GM18517 (cell line): ENCODE results near the gene FAM53A.

Experiments used
- ATAC-seq: cut with Tn5 transposase; IDR thresholded peaks from one replicate; pipeline ENCODE4 v1.9.1; 2021; ENCODE audit warnings: mild to moderate bottlenecking, moderate library complexity; ENCODE audit not compliant: unreplicated experiment

FAM53A gene

DNA sequence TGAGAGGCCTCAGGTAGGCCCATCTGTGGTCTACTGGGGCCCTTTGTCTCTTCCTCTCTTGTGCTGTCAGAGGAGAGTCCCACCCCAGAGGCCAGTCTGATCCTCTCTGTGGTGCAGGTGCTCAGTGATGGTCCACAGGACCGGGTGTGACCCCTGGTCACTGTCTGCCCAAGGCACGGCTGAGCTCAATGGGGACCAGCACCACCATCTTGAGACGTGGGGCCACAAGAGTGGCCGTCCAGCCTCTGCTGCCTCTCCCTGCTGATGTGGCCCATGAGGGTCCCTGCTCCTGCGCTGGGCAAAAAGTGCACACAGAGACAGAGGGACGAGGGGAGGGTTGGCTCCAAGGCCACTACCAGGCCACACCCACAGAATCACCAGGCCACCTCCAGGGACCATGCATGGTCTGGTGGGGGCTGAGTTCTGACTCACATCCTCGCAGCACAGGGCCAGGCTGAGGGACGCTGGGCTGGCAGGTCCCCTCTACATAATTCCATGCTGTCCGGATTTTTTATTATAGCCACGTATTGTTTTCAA is 88.3 kb downstream of the FAM53A start:
- no peak for ATAC-seq

DNA sequence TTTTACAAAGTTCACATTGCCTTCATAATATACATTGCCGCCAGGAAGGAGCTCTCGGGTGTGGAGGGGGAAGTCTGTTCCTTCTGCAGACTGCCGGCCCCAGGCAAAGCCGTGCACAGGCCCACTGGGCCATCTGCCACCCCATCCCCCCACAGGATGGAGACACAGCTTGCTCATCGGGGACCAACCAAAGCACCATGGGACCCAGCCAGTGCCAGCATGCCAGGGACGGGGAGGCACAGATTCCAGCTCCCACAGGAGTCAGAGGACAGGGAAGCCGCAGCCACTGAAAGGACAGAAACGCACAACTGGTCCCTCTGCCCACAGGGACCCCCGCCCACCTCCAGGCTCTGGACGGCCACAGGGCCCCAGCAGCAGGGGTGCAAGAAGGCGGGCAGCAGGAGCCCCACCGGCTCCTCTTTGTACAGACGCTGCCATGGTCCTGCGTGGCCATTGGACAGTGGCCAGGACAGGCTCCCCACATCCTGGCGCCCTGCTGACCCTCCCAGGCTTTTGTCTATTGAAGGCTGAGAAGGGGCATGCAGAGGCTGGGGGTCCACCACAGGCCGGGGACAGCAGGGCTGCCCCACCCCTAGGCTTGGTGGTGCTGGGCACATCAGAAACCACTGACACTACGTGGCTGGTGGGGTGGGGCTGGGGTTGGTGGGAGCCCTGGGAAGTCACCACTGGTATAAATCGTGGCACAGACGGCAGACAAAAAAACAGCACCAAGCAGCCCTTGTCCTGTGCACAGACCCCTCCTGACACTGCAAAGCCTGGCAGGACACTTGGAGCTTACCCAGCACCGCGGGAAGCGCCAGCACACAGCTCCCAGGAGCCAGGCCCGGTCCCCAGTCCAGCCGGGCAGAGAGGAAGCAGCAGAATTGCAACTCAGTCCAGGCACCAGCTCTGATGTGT is 89.0 kb downstream of the FAM53A start:
- no peak for ATAC-seq

DNA sequence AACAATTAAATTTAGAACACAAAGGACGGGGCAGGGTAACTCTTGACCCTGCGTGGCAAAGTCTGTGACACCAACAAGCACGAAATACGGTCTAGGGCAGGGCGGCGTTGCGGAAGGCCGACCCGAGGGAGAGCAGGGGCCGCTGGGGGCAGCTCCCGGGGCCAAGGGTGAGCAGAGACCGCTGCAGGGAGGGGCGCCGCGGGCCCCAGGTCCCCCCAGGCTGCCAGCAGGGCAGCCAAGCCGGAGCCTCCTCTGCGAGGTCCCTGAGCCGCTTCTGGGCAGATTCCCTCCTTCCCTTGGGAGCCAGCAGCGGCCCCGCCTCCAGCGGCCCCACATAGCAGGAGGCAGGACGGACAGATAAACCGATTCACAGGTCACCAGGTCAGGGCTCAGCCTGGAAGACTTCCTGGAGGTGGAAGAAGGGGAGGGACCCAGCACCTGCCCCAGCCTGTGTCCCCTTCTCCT is 90.2 kb downstream of the FAM53A start:
- ATAC-seq = no peak

DNA sequence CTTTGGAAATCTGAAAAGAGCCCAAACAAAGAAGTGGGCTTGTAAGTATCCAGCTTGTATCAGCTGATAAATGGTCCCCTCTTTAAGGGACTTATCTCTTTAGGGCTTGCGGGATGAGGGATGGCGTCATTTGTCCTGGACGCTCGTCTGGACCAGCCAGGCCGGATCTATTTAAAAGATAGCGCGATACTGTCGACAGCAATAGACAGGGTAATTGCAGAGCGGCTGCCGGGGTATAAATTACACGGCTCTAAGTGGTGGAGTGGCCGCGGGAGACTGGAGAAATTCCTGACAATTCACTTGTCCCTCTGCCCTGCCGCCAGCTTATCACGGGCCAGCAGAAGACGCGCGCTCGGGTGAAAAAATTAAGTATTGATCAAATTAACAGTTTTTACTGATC is 90.7 kb downstream of the FAM53A start:
- ATAC-seq = no peak

DNA sequence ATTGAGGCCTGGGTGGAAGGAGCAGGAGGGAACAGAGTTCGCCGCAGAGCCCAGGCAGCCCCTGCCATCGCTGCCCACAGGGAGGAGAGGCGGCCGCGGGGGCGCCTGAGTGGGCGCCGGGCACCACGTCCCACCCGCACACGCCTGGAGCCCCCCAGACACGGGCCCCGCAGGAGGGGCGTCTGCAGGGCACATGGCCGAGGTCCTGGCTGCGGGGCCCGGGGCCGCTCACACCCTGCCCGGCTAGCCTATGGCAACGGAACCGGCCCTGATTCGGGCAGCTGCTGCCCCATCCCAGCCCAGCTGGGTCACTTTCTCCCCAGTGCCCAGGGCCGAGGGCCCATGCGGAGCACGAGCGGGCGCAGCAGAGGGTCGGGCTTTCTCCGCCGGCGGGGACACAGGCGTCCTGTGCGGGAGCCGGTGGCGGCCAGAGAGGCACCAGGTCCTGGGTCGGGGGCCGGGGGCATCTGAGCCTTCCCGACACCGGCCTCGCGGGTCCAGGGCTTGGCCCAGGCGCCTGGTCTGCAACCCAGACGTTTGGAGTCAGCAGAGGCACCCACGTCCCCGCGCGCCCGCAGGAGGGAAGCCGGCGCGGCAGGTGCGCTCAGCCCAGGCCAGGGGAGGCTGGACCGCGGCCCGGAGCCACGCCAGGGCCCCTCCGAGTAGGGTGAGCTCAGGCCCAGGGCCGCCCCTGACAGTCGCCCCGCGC is 91.2 kb downstream of the FAM53A start:
- no peak for ATAC-seq

DNA sequence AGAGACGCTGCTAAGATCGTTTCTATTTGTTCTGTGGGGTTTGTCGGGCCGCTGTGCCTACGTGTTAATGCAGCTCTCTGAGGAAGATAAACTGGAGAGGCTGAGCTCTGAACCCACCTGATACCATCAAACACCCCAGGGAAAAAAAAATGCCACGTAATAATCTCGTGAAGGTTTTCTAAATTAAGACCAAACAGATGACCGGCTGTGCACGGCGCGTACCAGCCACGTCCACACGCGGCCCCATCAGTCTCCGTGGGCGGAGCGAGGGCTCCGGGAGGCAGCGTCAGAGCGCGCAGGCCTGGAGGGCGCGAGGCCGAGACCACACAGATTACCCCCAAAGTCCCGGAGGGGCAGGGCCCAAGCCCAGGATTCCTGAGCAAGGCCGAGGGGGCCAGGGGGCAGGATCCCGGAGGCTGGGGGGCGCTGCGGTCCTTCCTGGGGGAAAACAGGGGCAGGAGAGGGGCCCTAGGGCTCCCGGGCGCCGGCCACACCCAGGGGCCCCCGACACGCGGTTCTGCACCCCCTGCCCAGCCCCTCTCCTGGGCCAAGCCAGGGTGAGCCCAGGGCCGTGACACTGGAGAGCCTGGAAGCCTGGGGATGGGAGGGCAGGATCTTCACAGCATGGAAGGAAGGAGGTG is 91.9 kb downstream of the FAM53A start:
- no peak for ATAC-seq

DNA sequence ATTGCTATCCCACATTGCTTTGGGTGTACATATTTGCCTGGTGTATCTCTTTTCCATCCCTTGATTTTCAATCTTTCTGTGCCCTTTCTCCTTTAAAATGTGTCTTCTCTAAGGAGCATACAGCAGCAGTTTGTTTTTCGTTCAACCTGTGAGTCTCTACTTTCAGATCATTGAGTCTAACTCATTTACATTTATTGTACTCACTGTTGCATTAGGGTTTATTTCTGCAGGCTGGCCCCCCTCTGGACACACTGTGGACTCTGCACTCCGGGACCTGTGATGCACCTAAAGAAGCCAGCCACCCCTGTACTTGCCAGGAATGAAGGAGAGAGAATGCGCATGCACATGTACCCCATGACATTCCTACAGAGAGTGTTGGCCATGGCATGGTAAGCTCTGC is 93.0 kb downstream of the FAM53A start:
- no peak for ATAC-seq

DNA sequence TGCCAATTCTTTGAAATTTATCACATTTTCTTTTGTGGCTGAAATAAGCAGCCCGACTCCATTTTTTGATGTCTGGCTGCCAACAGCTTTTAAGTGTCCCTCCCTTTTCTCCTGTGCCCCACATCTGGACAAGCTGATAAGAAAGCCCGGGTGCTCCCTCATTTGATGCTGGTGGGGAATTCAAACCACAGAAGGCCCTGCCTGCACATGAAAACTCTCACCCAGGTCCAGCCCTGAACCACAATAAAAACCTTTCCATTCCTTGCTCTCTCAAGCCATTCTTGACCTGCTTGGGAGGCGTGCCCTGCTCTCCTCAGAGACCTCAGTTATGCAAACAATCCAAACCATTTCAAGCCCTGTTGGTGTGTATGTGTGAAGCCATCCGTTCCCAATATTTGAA is 93.9 kb downstream of the FAM53A start:
- no peak for ATAC-seq
